Astrocyte of the spinal cord (primary cell): Measurements from ENCODE around the gene AGPAT4.
A peak's percentile ranks its signal among the peaks of the same experiment; 100 is the strongest.

Experiments
- DNase-seq: peaks from one replicate; pipeline ENCODE4 v3.0.0; 2011; ENCODE audit warnings: low read depth, low spot score
- H3K4me3 ChIP-seq: 2 replicates; pipeline ENCODE4 v1.5.1; 2011; ENCODE audit warnings: low read depth, mild to moderate bottlenecking, low read length, moderate library complexity
- in situ Hi-C: cut with HindIII; loops from 2 replicates; pipeline ENCODE4 v1.10.0; 2017; ENCODE audit warnings: low sequenced_read_pairs
- TF ChIP-seq, protein P1 (sequence below): IDR thresholded peaks from 2 replicates; pipeline ENCODE4 v1.5.1; 2012; ENCODE audit warnings: low read depth, mild to moderate bottlenecking, low read length, inconsistent platforms

The AGPAT4 gene

DNA sequence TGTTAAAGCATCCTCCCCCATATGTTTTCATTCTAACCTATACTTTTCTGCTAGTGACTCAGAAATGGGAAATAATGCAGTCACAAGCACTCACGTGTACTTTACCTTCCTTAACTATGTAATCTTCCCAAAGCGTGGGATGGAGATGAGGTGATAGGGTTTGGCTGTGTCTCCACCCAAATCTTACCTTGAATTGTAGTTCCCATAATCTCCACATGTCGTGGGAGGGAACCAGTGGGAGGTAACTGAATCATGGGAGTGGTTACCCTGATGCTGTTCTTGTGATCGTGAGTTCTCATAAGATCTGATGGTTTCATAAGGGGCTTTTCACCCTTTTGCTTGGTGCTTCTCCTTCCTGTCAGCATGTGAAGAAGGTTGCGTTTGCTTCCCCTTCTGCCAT is 35.4 kb downstream of the AGPAT4 start:
- in situ Hi-C loops: no loop called here
- TF ChIP-seq, protein P1, sequence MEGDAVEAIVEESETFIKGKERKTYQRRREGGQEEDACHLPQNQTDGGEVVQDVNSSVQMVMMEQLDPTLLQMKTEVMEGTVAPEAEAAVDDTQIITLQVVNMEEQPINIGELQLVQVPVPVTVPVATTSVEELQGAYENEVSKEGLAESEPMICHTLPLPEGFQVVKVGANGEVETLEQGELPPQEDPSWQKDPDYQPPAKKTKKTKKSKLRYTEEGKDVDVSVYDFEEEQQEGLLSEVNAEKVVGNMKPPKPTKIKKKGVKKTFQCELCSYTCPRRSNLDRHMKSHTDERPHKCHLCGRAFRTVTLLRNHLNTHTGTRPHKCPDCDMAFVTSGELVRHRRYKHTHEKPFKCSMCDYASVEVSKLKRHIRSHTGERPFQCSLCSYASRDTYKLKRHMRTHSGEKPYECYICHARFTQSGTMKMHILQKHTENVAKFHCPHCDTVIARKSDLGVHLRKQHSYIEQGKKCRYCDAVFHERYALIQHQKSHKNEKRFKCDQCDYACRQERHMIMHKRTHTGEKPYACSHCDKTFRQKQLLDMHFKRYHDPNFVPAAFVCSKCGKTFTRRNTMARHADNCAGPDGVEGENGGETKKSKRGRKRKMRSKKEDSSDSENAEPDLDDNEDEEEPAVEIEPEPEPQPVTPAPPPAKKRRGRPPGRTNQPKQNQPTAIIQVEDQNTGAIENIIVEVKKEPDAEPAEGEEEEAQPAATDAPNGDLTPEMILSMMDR: no peak
- no peak for DNase-seq
- H3K4me3 ChIP-seq: no peak overlapping the region

- H3K4me3 ChIP-seq: no peak overlapping the region
- DNase-seq: peak; percentile 50
- TF ChIP-seq, protein P1: no peak
- in situ Hi-C loops: no loop called here
Observed at GRCh38 chr6:161238081-161238480, 35.8 kb downstream of the AGPAT4 start.

DNA sequence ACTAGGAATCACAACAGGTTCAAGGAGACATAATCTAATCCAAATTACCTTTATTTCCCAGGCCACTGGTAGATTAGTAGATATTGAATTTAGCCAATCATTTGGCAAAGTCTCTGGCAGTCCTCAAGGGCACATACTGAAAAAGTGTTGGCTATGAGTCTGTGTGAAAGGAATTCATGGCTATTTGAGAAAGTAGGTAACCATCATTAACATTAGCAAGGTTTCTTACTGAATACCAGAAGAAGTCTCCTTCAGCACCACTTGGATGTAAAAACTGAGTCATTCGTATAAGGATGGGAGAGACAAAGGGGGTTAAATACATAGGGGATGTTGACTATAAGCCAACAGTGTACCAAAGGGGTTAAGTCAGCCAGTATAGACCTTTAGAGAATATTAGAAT is 36.7 kb downstream of the AGPAT4 start:
- in situ Hi-C loops: no loop called here

GRCh38 chr6:161235776-161236633 is 37.9 kb downstream of the AGPAT4 start:
- in situ Hi-C loops: no loop called here
- TF ChIP-seq, protein P1: no peak
- no peak for DNase-seq
- no peak overlapping the region for H3K4me3 ChIP-seq

More for the DNA sequence above, 36.7 kb downstream of the AGPAT4 start:
- no peak for DNase-seq
- H3K4me3 ChIP-seq: no peak overlapping the region
- TF ChIP-seq, protein P1: no peak

DNA sequence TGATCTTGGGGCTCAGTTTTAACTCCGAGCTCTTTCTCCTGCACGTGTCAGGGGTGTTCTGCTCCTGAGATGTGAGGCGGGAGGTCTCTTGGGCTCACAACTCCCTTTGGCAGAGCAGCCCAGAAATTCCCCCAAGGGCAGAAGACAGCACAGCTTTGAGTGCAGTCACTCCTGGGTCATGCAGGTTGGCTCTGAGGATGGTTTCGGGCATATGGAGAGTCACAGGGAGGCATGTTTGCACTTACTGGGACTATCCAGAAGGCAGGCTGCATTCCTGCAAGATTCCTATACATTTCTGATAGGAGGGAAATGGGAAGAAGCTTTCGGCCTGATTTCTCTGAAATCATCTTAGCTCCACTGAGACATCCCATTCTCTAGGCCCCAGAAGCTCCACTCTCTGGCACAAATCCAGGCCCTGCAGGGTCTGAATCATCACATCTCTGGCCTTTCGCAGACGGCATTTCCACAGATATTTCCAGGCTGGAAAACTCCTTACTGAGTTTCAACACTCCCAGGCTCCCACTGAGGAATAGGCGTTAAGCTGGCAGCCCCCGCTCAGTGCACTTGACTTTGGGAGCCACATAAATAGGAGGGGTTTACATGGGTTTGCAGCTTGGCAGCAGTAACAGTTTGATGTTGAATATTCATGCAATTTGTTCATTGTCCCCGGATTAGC is 39.7 kb downstream of the AGPAT4 start:
- no peak overlapping the region for H3K4me3 ChIP-seq
- in situ Hi-C loops: no loop called here
- peak; percentile 93 for DNase-seq
- TF ChIP-seq, protein P1: no peak

GRCh38 chr6:161232467-161232866 is 41.4 kb downstream of the AGPAT4 start:
- TF ChIP-seq, protein P1: no peak
- H3K4me3 ChIP-seq: no peak overlapping the region
- DNase-seq: no peak
- in situ Hi-C loops: no loop called here
